Superior temporal gyrus (tissue), 1 donor: ENCODE measurements around the gene FHL2.

Experiments used
- DNase-seq: peaks from one replicate; pipeline ENCODE4 v3.0.0-alpha.2; 2016; ENCODE audit errors: extremely low spot score

The FHL2 gene

DNA sequence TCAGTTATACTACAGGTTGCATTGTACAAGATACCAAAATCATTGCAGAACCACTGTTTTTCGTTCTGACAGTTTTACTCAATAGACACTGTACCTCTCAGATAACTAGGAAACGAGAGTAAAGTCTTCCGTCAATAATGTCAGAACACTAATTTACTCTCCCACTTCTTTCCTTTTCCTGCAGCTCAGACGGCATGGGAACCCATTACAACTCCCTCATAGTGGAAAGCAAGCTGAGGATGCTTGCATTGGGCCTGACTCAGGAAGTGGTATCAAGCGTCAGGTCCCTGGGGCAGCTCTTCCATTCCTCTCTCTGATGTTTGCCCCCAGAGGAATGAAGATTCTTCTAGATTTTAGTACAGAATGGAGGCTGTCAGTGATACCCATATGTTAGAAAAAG, 23.9 kb upstream of the FHL2 start:
- DNase-seq, result no peak

DNA sequence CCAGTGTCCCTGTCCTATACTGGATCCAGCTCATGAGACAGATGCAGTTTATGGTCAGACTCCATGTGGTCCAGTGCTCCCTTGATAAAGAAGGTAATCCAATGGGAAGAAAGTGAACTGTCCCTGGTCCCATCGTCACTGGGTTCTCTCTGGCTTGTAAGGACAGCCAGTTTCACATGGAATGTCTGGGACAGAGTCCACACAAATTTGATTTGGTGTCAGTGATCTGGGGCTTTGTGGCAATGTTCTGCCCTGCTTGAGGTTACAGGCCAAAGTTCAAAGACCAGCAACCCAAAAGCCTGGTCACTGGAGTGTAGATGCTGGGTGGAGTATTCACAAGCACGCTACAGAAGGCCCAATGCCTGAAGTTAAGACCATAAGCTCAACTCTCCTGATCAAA, 22.2 kb upstream of the FHL2 start:
- no peak for DNase-seq

DNA sequence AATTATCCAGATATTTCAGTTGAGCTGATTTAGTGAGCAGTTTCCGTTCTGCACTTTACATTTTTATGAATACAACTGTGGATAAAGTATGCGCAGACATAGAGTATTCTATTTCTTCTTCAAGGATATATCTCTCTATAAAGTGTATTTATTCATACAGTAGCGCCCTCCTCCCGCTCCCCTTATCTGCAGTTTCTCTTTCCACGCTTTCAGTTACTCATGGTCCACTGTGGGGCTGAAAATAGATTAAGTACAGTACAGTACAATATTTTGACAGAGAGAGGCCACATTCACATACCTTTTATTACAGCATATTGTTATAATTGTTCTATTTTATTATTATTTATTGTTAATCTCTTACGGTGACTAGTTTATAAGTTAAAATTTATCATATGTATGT, 19.7 kb upstream of the FHL2 start:
- DNase-seq, result no peak

DNA sequence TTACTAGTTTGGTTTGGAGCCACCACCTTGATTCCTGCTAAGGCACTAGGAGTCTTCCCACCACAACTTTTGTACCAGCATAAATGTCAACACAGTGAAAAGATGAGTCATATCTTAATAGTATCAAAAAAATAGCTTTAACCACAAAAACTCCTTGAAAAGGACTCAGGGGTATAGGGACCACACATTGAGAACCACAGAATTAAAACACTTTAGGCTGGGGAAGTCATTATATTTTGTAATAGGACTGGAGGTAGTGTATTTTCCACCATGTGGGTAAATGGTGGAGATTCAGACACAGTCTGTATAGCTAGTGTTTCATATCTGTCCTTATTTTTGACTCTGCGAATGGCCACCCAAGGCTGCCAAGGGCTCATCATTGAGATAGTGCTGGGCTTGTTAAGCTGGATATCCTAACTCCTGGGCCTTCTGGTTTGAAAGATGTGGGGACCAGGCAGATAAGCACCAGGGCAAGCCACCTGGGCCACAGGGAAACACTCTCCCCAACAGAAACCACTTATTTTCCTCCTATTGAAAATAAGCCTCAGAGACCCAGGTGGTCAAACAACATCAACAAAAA, 19.1 kb upstream of the FHL2 start:
- no peak for DNase-seq

DNA sequence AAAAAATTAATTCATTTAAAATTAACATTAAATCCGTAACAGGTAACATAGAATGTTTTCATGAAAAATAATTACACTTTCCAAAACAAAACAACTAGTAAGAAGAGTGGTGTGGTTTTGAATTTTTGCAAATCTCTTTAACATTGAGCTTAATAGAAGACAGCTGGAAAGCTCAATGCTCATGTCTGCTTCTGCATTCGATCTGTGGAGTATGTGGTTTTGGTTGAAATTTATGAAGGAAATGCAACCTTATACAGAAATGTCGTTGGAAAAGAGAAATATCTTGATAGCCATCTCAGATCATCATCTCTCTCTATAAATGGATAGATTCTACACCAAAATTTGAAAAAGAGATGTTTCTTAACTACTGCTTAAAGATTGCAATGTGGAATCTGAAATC, 17.3 kb upstream of the FHL2 start:
- DNase-seq, result no peak

DNA sequence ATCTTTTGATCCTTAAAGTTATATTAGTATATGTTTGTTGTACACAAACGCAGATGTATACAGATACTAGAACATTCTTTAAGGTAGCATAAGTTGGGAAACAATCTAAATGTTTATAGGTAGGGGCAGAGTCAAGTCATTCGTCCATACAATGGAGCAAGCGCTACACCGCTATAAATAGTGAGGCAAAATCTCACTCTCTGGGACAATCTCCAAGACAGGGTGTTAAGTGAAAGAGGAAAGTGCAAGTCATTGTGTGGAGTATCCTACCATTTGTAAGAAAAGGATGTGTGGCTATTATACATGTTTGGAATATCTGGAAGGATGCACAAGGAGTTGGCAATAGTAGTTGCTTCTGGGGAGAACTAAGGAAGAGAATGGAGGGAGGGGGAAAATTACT, 16.2 kb upstream of the FHL2 start:
- DNase-seq, result no peak

DNA sequence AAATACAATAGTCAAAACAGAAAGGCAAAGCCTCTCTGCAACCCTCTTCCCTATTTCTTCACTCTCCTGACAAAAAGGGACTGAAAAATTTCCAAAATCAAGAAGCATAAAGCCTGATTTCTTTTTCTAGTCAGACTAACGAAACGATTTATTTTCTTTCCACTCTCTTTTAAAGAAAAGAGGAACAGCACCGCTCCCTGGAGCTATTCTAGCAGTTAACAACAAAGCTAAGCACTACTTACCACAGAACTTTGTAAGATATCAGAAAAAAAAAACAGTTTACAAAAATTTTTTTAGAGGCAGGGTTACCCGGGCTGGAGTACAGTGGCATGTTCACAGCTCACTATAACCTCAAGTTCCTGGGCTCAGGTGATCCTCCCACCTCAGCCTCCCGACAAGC, 14.4 kb upstream of the FHL2 start:
- DNase-seq, result no peak

DNA sequence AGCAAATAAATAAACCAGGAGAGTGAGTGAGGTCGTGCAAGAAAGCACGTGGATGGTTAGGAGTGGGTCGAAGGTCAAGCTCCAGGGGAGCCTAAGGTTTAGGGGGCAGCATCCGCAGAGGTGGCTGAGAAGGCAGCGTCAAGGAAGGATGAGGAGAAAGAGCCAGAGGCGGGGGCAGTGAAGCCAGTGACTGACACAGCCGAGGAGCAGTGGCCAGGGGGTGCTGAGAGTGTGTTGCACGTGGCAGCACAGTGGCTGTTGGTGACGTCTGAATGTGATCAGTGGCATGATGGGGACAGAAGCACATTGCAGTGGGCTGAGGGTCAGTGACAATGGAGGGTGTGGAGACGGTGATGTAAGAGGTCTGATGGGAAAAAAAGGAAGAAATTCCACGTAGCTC, 13.7 kb upstream of the FHL2 start:
- no peak for DNase-seq

DNA sequence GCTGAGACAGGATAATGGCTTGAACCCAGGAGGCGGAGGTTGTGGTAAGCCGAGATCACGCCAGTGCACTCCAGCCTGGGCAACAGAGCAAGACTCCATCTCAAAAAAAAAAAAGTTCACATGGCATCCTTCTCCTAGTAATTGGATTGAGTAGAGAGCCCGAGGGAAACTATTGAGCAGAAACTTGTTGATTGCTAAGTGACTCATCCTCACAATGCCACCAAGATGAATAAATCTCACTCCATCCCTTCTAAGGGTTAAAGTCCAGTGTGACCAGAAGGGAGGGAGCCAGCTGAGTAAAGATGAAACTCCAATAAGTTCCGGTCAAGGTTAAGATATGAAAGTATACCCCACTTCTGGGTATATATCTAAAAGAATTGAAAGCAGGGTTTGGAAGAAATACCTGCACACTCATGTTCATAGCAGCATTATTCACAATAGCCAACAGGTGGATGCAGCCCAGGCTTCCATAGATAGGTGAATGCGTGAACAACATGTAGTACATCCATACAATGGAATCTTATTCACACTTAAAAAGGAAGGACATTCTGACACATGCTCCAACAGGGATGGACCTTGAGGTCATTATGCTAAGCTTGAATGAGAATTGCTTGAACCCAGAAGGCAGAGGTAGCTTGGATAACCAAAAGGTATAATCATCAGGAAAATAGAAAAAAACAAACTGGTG, 13.0 kb upstream of the FHL2 start:
- no peak for DNase-seq

DNA sequence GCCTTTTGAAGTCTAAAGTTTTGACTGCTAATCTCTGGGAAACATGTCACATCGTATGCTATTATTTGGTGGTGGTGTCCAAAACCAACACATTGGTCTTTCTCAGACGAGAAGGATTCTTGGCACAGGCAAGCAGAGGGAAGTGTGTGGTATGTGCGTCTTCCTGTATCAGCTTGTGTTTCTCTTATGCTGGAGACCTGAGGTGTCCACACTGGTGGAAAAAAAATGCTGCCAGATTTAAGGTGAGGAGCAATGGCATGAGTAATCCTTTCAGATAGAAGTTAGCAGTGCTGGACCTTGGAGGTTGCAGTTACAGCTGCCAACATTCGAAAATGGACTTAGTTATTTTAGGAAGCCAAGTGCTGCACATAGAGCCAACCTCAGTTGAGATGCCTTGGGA, 11.7 kb upstream of the FHL2 start:
- DNase-seq, result peak; percentile 41

DNA sequence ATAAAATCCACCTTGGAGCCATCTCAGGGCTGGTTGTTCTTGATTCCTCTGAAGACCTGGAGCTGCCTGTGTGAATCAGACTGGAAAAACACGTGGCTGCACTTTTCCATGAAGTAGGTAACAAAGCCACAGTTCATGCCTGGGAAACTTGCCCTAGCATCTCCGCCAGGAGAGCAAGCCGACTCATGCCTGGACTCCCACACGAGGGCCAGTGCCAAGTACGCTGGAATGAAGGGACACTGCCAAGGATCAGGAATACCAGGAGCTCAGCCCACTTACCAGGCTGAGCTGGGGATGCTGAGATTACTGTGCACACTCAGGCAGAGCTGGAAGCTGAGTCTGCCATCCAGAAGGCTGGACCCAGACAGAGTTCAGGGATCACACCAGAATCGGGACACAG, 10.9 kb upstream of the FHL2 start:
- DNase-seq, result peak; percentile 69

DNA sequence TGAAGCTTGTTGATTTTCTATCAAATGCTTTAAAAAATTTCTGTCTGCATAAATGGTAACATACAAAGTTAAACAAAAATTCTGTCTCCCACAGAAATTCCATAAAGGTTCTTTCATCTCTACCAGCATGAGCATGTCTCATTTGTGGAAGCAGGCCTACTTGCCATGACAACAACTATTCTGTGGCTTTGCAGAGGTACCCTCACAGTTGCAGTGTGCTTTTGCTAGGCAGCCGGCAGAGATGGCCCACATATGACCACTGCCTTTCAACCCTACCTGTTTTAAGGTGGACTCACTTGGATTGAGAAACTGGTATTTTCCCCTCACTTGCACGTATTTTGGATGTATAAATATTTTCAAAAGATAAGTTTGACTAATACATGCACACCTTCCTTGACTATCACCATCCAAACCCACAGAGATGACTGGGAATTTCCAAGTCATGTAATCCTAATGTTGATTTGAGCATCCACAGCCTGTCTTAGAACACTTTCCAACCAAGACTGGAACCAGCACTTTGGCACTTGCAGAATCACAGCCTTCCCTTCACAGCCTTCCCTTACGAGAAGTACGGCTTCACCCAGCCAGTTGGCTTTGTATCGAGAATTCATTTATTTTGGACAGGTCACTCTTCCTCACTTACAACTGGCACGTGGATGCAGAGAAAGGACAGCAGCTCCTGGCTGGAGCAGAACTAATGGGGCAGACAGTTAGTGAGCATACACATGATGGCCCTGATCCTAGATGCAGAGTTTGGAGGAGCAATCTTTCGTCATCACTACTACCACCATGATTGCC, 9.3 kb upstream of the FHL2 start:
- no peak for DNase-seq

DNA sequence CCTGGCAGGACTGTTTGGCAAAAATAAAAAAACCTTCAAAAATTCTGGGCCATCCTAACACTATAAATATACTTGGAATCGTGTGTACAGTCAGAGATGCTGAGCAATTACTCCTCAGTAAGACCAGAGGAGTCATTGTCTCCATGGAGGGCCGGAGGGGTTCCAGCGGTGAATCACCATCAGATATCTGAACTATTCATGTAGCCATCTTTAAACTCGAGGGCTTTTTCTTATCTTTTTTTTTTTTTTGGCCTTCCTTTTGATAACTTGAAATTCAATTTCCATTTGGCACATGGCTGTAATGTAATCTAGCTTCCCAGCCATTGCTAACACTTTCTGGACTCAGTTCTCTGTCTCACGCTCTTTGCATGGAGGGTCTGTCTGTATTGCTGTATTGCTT, 7.4 kb upstream of the FHL2 start:
- DNase-seq, result no peak

DNA sequence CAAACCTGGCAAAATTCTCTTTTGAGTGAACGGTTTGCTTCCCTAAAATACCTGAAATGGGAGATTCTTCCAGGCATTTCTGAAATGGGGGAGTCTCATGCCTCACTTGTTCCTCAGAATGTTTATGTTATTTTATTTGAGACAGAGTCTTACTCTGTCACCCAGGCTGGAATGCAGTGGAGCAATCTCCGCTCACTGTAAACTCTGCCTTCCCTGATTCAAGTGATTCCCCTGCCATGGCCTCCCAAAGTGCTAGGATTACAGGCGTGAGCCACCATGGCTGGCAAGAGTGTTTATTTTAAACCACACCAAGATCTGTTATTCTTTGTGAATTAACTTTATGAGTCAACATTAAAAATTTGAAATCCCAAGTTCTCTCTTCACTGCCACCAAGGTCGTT, 6.4 kb upstream of the FHL2 start:
- DNase-seq, result no peak

DNA sequence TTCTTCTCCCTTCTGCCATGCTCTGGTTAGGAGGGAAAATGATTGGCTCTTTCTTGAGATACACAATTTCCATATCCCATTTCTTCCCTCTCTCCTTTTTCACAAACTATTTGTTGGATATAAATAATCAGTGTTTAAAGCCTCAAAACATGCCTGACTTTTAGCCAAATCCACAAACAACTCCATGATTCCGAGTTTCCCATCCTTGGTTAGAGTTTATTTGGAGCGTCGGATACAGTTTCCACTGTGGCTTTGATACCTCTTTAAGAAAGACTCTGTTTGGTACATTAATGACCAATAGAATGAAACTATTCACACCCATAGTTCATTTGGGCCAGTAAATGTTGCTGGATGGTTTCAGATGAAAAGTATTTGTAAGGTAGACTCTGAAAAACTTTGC, 5.9 kb upstream of the FHL2 start:
- no peak for DNase-seq

DNA sequence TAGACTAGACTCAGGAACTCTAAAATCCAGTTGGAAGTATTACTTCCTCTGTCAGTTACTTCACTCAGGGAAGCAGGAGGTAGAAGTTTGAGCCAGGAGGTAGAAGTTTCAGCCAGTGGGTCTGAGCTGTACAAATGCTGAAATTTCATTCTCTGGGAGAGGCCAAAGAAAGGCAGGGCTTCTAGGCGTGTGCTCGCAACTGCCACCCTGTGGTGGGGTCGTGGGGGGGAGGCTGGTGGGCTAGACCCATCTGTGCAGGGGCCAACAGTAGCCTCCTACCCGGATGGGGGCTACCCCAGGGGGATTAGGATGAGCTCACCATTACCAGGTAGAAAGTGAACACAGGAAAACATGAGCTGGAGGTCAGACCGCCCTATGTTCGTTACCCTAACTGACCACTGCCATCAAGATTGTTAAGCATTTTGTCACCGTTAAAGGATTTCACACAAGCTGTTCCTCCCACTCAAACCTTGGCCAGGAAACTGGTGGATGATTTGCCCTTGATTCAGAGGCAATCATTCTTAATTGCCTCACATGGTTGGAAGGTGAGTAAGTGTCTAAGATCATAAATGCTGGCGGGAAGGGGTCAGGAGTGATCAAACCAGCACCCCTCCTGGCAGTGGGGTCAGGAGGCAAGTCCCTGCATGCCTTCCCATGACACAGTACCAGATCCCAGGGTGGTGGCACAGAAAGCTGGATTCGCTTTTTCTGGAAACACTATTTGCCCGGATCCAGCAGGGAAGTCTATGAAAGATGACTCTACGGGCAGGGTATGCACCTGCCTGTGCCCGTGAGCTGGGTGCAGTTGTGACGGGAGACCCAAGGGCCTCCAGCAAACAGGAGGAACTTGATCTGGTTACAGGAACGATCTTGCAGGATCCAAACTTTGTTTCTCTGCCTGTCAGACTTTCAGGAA, 5.2 kb upstream of the FHL2 start:
- no peak for DNase-seq

DNA sequence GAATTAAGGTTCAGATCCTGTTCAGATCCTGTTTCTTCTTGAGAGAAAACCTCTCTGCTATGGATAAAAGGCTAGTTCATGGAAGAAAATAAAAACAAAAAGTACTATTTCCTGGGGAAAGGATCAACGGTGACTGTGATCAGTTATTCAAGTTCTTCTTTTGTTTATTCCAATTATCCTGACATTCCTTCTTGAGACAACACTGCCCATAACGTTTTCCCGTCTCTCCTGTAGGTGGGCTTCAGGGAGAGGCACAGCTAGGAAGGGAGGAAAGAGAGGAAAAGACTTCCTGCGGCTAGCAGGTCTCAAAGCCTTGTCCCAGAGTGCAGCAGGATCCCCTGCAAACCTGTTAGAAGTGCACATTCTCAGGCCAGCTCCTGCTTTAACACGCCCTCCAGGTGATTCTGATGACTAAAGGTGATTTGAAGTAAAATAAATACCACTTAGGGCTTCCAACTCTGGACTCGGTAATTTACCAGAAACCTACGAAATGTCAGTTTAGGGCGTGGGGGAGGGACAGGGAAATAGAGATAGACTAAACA, 4.5 kb upstream of the FHL2 start:
- DNase-seq, result no peak

DNA sequence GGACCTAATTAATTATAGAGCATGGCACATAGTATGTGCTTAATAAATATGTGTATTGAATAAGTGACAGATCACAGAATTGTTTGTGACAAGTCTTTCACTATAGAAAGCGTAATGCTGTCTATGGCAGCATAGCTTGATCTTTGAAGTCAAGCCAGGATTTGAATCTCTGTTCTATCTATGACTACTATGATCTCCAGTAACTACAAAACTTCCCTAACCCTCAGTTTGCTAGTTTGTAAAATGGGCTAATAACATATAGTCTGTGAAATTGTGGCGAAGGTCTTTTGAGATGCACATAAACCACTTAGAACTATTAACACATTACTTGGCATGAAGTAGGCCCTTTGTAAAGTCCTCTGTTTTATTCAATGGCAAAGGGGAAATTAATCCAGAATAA, 4.0 kb upstream of the FHL2 start:
- no peak for DNase-seq

DNA sequence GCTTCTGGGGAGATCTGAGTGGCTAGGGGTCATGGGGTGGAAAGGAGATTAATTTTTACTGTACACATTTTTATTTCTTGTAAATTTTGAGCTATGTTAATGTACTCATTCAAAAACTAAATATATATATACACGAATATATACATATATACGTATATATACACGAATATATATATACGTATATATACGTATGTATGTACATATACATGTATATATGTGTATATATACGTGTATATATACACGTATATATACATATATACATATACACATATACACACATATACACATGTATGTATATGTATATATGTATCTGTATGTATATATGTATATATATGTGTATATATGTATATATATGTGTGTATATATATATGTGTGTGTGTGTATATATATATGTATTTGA, 3.0 kb upstream of the FHL2 start:
- no peak for DNase-seq

DNA sequence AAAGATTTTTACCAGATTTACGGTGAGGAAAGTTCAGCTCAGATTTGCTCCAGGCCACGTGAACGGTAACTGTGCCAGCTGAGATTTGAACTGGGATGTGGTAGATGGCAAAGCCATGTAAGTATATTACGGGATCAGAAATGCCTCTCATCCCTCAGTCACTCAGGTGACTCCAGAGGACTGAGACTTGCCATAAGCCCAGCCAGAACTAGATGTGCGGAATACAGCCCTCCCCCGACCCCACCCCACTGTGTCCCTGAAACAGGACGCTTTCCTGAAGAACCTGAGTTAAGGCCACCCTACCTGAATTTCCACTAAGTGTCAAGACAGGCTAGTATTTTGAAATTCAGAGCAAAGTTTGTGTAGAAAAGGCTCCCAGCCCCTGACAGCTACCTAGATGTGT, 1.3 kb upstream of the FHL2 start:
- no peak for DNase-seq

DNA sequence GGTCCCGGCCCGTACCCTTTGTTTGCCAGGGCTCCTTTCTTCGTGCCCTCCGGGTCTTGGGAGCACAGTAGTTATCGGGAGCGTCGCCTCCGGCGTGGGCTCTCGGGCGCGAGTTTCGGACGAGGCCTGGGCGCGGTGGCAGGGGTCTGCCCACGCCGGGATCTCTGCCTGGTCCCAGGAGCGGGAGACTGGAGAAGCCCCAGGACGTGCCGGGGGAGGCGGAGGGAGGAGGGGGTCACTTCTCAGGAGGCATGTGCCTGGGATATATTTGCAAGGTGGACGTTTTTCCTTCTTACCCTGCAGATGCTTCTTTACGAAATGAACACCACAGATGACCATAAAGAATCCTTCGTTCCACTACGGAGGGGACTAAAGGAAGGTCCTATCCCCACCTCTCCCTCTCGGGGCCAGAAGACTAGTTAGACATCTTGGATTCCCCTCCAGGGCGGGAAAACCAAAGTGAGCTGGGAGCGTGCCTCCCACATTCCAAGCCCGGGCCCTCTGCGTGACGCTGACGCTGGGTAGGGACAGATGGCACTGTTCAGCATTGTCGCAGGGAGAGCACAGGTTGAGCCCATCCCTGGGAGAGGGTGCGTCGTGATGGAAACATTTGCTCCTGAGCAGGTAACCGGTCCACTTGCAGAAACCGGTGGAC, 483 bp upstream of the FHL2 start:
- no peak for DNase-seq
